Measurements from ENCODE around the gene CDH4.

GRCh38 chr20:61605283-61605682 lies 353.2 kb downstream of the CDH4 start:
- TF ChIP-seq, protein P1, sequence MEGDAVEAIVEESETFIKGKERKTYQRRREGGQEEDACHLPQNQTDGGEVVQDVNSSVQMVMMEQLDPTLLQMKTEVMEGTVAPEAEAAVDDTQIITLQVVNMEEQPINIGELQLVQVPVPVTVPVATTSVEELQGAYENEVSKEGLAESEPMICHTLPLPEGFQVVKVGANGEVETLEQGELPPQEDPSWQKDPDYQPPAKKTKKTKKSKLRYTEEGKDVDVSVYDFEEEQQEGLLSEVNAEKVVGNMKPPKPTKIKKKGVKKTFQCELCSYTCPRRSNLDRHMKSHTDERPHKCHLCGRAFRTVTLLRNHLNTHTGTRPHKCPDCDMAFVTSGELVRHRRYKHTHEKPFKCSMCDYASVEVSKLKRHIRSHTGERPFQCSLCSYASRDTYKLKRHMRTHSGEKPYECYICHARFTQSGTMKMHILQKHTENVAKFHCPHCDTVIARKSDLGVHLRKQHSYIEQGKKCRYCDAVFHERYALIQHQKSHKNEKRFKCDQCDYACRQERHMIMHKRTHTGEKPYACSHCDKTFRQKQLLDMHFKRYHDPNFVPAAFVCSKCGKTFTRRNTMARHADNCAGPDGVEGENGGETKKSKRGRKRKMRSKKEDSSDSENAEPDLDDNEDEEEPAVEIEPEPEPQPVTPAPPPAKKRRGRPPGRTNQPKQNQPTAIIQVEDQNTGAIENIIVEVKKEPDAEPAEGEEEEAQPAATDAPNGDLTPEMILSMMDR (IDR thresholded peaks at IDR 0.05; ENCODE audit: insufficient read depth, low read length): no peak
- no peak for TF ChIP-seq REST (IDR thresholded peaks at IDR 0.05; ENCODE audit: insufficient replicate concordance, low read depth)
